K562 (cell line): ENCODE data around the gene INSIG1. TPM values are rescaled to one million over a fixed set of nuclear protein-coding genes. Genes with fewer than 3 reads are reported as not detected.

Source experiments
- ATAC-seq: fragments of 200-7000 bp; cut with Tn5 transposase; 3 replicates; pipeline ENCODE4 v1.9.1; 2020; ENCODE audit warnings: moderate library complexity
- BruUV-seq: library from RNA; stranded (reverse); fragments of 400-500 nt; replicated peaks from 2 replicates; lab custom pipeline; 2021; lab: Mats Ljungman, UMichigan
- CTCF ChIA-PET: fragments of 300-600 bp; formaldehyde crosslinking; extraction: SDS; loops from one replicate; lab custom pipeline; 2021; ENCODE audit warnings: low intra/inter-chr PET ratio; lab: Yijun Ruan, JAX
- POLR2A ChIA-PET: fragments of 300-600, 350-650 bp; sonication (Branson Sonifier 250); formaldehyde crosslinking; extraction: SDS; loops from one replicate; lab custom pipeline; 2021; ENCODE audit warnings: antibody characterized with exemption, inconsistent platforms; lab: Yijun Ruan, JAX
- DNase-seq, 4 experiments: peaks; one replicate each; pipeline versions ENCODE4 v3.0.0 to v3.0.0-alpha.2; 2011 to 2018; ENCODE audit warnings: low spot score in 3 of 4, mixed read lengths in 3 of 4; ENCODE audit errors: extremely low read depth in 1 of 4
- FAIRE-seq: peaks from 2 replicates; lab custom pipeline; 2011; peaks lifted over from hg19 to GRCh38; lab: Jason Lieb, UNC
- H2AFZ ChIP-seq: 2 replicates; pipeline ENCODE4 v1.6.0; 2011; ENCODE audit warnings: low read depth, low read length, control low read depth, inconsistent platforms
- H3K27ac ChIP-seq: fragments of 200-600 bp; 3 replicates; pipeline ENCODE4 v1.8.0; 2011; ENCODE audit warnings: low read depth, mild to moderate bottlenecking, control low read depth, inconsistent platforms, low read length, moderate library complexity, mixed read lengths; ENCODE audit errors: extremely low read depth
- H3K27me3 ChIP-seq, 2 experiments: fragments of 300-600 bp in 1 of 2; 2 replicates in 1 of 2; 3 replicates in 1 of 2; pipeline versions ENCODE4 v1.6.0 to v1.8.0; 2011; ENCODE audit warnings: inconsistent platforms in 2 of 2, low read length in 2 of 2, mild to moderate bottlenecking in 1 of 2, mixed read lengths in 1 of 2, moderate library complexity in 1 of 2; ENCODE audit not compliant: control insufficient read depth in 2 of 2, insufficient read depth in 2 of 2
- H3K36me3 ChIP-seq: fragments of 300-600 bp; 3 replicates; pipeline ENCODE4 v1.8.0; 2011; ENCODE audit warnings: mild to moderate bottlenecking, low read length, inconsistent platforms; ENCODE audit not compliant: control insufficient read depth, insufficient read depth
- H3K4me1 ChIP-seq, 2 experiments: fragments of 200-600 bp in 1 of 2; replicated peaks in 1 of 2; 2 replicates in 1 of 2; 3 replicates in 1 of 2; pipeline versions ENCODE4 v1.5.1 to v1.8.0; 2011; ENCODE audit warnings: inconsistent platforms in 2 of 2, low read length in 2 of 2, mild to moderate bottlenecking in 1 of 2, mixed read lengths in 1 of 2, moderate library complexity in 1 of 2; ENCODE audit not compliant: control insufficient read depth in 2 of 2, insufficient read depth in 2 of 2
- H3K4me2 ChIP-seq: 2 replicates; pipeline ENCODE4 v1.6.1; 2011; ENCODE audit warnings: low read length, control low read depth, inconsistent platforms, mixed read lengths; ENCODE audit not compliant: insufficient read depth
- H3K4me3 ChIP-seq: fragments of 200-600 bp; sonication (generic), shearing (Covaris generic); 2 replicates; pipeline ENCODE4 v1.5.1; 2016; ENCODE audit warnings: control low read depth, inconsistent platforms
- H3K79me2 ChIP-seq: fragments of 200-600 bp; 3 replicates; pipeline ENCODE4 v1.8.0; 2011; ENCODE audit warnings: low read length, inconsistent platforms; ENCODE audit not compliant: control insufficient read depth, insufficient read depth
- H3K9ac ChIP-seq, 2 experiments: 2 replicates each; pipeline versions ENCODE4 v1.6.0 to v1.6.1; 2011; ENCODE audit warnings: low read depth in 2 of 2, low read length in 2 of 2, control low read depth in 1 of 2, inconsistent platforms in 1 of 2, mild to moderate bottlenecking in 1 of 2, mixed read lengths in 1 of 2; ENCODE audit not compliant: insufficient read depth in 1 of 2
- H3K9me1 ChIP-seq: one replicate; pipeline ENCODE4 v1.6.0; 2011; ENCODE audit warnings: inconsistent platforms, mild to moderate bottlenecking, low read length, moderate library complexity; ENCODE audit not compliant: control insufficient read depth, insufficient read depth
- H3K9me3 ChIP-seq: replicated peaks from 2 replicates; pipeline ENCODE4 v1.5.1; 2011; ENCODE audit warnings: low read depth, low read length, inconsistent platforms; ENCODE audit not compliant: control insufficient read depth, insufficient read depth
- H4K20me1 ChIP-seq: replicated peaks from 2 replicates; pipeline ENCODE4 v1.6.1; 2011; ENCODE audit warnings: low read length, inconsistent platforms, mixed read lengths; ENCODE audit not compliant: control insufficient read depth, insufficient read depth
- CHD4 ChIP-seq: fragments of 200-600 bp; sonication (generic); IDR thresholded peaks from 3 replicates; pipeline ENCODE4 v1.6.1; 2012; ENCODE audit warnings: low read depth, mild to moderate bottlenecking, mixed read lengths, low read length, inconsistent platforms; ENCODE audit not compliant: insufficient read depth, insufficient replicate concordance, poor library complexity, severe bottlenecking
- HOXB6 ChIP-seq: fragments of 250-450 bp; sonication (Bioruptor Pico); IDR thresholded peaks from 2 replicates; pipeline ENCODE4 v1.5.1; 2022; ENCODE audit warnings: mild to moderate bottlenecking, borderline replicate concordance
- LEF1 ChIP-seq: fragments of 450-650 bp; IDR thresholded peaks from 2 replicates; pipeline ENCODE4 v1.6.1; 2016; ENCODE audit warnings: mild to moderate bottlenecking
- RNF2 ChIP-seq: sonication (generic); IDR thresholded peaks from 2 replicates; pipeline ENCODE4 v1.6.1; 2016
- TCFL5 ChIP-seq: fragments of 250-450 bp; sonication (Bioruptor Pico); conservative IDR thresholded peaks from 2 replicates; pipeline ENCODE4 v1.6.1; 2021; ENCODE audit warnings: mild to moderate bottlenecking, moderate library complexity, matching md5 sums
- ZFP36 ChIP-seq: fragments of 150-350 bp; IDR thresholded peaks from 2 replicates; pipeline ENCODE4 v1.6.1; 2018; ENCODE audit warnings: low read length, low read depth; ENCODE audit not compliant: partially characterized antibody
- ZNF184 ChIP-seq: sonication (generic); formaldehyde crosslinking; IDR thresholded peaks from 2 replicates; pipeline ENCODE4 v1.5.0; 2020; ENCODE audit warnings: missing genetic modification reagents
- ZNF263 ChIP-seq: sonication (generic); formaldehyde crosslinking; IDR thresholded peaks from 2 replicates; pipeline ENCODE4 v1.8.0; 2022; ENCODE audit warnings: mild to moderate bottlenecking, missing genetic modification reagents, borderline replicate concordance
- ZNF316 ChIP-seq: fragments of 450-650 bp; IDR thresholded peaks from 2 replicates; pipeline ENCODE4 v1.6.1; 2016
- ZNF395 ChIP-seq: fragments of 200-800 bp; sonication (Bioruptor generic); IDR thresholded peaks from 2 replicates; pipeline ENCODE4 v1.6.1; 2017; ENCODE audit warnings: missing genetic modification characterization, missing compliant biosample characterization
- WGBS: fragments of 100-300 bp; shearing (Covaris generic); methylation state at CpG from one replicate; pipeline ENCODE4 v1.1.6; 2016; ENCODE audit warnings: low coverage, mixed read lengths; ENCODE audit not compliant: insufficient coverage; ENCODE audit errors: missing lambda C conversion rate; 5-methylcytosine and 5-hydroxymethylcytosine counted together
- in situ Hi-C: fragments of 300-500 bp; cut with MboI; formaldehyde crosslinking; loops from 4 replicates; pipeline ENCODE4 v1.15.0; 2018; ENCODE audit warnings: inconsistent platforms, mixed read lengths
- intact Hi-C: fragments of 100-400 bp; cut with micrococcal nuclease; formaldehyde crosslinking; loops from 2 replicates; pipeline ENCODE4 v1.14.2; 2022
- polyA plus RNA-seq, 8 experiments: library from polyadenylated mRNA; depleted of rRNA in 4 of 8; stranded (reverse) in 5 of 8; unstranded in 3 of 8; fragments of >200 nt; fragmentation: Nextera tagmentation in 2 of 8; fragmentation: Illumina TruSeq in 1 of 8; extraction: Ambion mirVana in 2 of 8; extraction: Trizol in 1 of 8; gene quantifications; 2 replicates each; pipeline versions ENCODE4 v1.2.1 to v1.2.3, GENCODE V29; 2011 to 2014; ENCODE audit warnings: inconsistent platforms in 1 of 8, missing spikeins in 1 of 8
- total RNA-seq, 7 experiments: library from RNA; depleted of rRNA in 6 of 7; stranded (reverse); fragments of >200 nt in 6 of 7; fragmentation: Illumina TruSeq in 2 of 7; extraction: Trizol in 2 of 7; gene quantifications; 2 replicates each; pipeline versions ENCODE4 v1.2.1 to v1.2.3, GENCODE V29; 2011 to 2021; ENCODE audit warnings: low replicate concordance in 1 of 7

Gene INSIG1
- total and polyA plus RNA-seq, 9 of the 15 experiments (the other 6 are each of a cell fraction or from before 2014, with no cell fraction given): 57.1 to 787 (median 238) TPM

DNA sequence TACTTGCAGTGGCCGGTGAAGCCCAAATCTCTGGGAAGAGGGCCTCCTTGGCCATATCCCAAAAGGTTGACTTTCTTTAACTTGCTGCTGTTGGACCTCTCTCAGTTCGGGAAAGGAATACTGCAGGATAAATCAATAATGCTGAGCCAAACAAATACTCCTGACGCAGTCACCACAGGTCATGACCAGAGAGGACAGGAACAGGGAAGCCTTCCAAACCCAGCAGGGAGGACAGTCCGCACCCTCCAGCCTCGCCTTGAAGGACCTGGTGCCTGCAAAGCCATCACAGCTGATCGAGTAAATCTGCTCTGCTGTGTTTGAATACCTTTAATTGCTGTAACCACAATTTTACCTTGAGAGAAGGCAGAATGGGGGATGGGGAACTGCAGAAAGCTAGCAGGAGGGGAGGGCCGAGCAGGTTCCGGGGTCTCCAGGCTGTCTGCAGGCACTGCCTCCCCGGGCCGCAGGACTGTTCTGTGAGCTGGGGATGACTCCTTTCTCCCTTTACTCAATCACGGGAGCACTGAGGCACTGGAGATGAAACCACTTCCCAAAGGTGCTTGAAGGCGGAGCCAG lies 20.8 kb upstream of the INSIG1 start:
- FAIRE-seq (no peak), DNase-seq (no peak), ATAC-seq (no peak)
- Histone ChIP-seq H3K79me2 (no peaks in the 10 kb centered on the region), H3K9me3 (no peaks in the 10 kb centered on the region), H2AFZ (no peak overlapping the region), H3K4me2 (no peak overlapping the region), H3K4me1 (peaks cover 0 to 11% of the 10 kb centered on the region in 2 experiments; a peak in 4 of 5 replicates), H3K9me1 (no peaks in the 10 kb centered on the region), H3K4me3 (no peak overlapping the region), H3K9ac (no peak overlapping the region), H3K36me3 (no peaks in the 10 kb centered on the region), H3K27ac (no peak overlapping the region), H3K27me3 (peaks cover 72 to 90% of the 10 kb centered on the region in 2 experiments), H4K20me1 (no peaks in the 10 kb centered on the region; the same call in 1 of the 2 replicates)
- ChIA-PET POLR2A (interaction anchor here (0.8 to 2.0 kb wide), 3 partner anchors 10 to 24 kb away, joined by 3 to 7 read pairs (median 5); partner anchors contain the start of gene INSIG1), CTCF (no interaction called here)
- no TSS peak for BruUV-seq
- in situ Hi-C loops: no loop called here
- no peak for TF ChIP-seq CHD4
- TF ChIP-seq ZNF263 (CRISPR knock-in tag): peak; percentile 65; the same call in 1 of the 2 replicates
- 0 out of 2 replicates have a peak, but pooled peaks have one; percentile 28 for TF ChIP-seq ZNF316
- peak; percentile 9 for TF ChIP-seq ZFP36
- 0 out of 2 replicates have a peak, but pooled peaks have one; percentile 11 for TF ChIP-seq RNF2
- TF ChIP-seq ZNF184 (CRISPR knock-in tag): no peak
- no peak for TF ChIP-seq LEF1
- TF ChIP-seq HOXB6 (CRISPR knock-in tag): no peak
- TF ChIP-seq ZNF395: no peak
- no peak for TF ChIP-seq TCFL5 (CRISPR knock-in tag)
- intact Hi-C loops: no loop called here
- WGBS: 5% methylated on average over 12 of the region's 12 CpGs
